Neuron (in vitro differentiated cells): ENCODE data around the gene RARS2.
"Not testable (repeated sequence)": the region's sequence is repeated elsewhere in the genome, so short reads cannot be mapped to it uniquely, and the experiment has no call there.

ENCODE experiments used
- H2AFZ ChIP-seq: one replicate; pipeline ENCODE4 v1.6.1; 2013; ENCODE audit warnings: low read depth, mild to moderate bottlenecking, inconsistent platforms, low read length, moderate library complexity
- H3K27me3 ChIP-seq: one replicate; pipeline ENCODE4 v1.6.1; 2013; ENCODE audit warnings: low read length; ENCODE audit not compliant: insufficient read depth
- H3K36me3 ChIP-seq: one replicate; pipeline ENCODE4 v1.6.1; 2013; ENCODE audit warnings: low read length; ENCODE audit not compliant: insufficient read depth
- H3K4me1 ChIP-seq: one replicate; pipeline ENCODE4 v1.6.1; 2013; ENCODE audit warnings: low read length; ENCODE audit not compliant: insufficient read depth
- H3K4me3 ChIP-seq: 2 replicates; pipeline ENCODE4 v1.5.1; 2013; ENCODE audit warnings: mild to moderate bottlenecking, low read length, moderate library complexity
- H3K9me3 ChIP-seq: one replicate; pipeline ENCODE4 v1.6.1; 2013; ENCODE audit warnings: low read length

RARS2 gene

GRCh38 chr6:87589693-87590416 lies at the start of gene RARS2, which contains the start of gene ORC3:
RARS2 (minus strand) TSS chr6:87589987; CDS start chr6:87589957, 30 bp downstream.
ORC3 (plus strand) TSS chr6:87590135; CDS start chr6:87590169, 34 bp downstream.
- H2AFZ ChIP-seq, result peak within 1 kb of the TSS; percentile 26
- peaks cover 20% of the 10 kb centered on the region for H3K4me1 ChIP-seq
- H3K27me3 ChIP-seq, result no peaks in the 10 kb centered on the region
- H3K4me3 ChIP-seq, result peak within 1 kb of the TSS; percentile 76
- peaks cover 7% of the 10 kb centered on the region for H3K36me3 ChIP-seq
- H3K9me3 ChIP-seq, result no peaks in the 10 kb centered on the region

- H3K27me3 ChIP-seq, result no peaks in the 10 kb centered on the region
- H3K36me3 ChIP-seq, result peaks cover 29% of the 10 kb centered on the region
- H2AFZ ChIP-seq, result no peak overlapping the region
- no peaks in the 10 kb centered on the region for H3K4me1 ChIP-seq
- no peak overlapping the region for H3K4me3 ChIP-seq
- H3K9me3 ChIP-seq, result no peaks in the 10 kb centered on the region
These were observed 49.6 kb upstream of the RARS2 start for GRCh38 chr6:87639373-87639772.

GRCh38 chr6:87637106-87637505 lies 47.3 kb upstream of the RARS2 start:
- H3K27me3 ChIP-seq, result no peaks in the 10 kb centered on the region
- H3K4me3 ChIP-seq, result no peak overlapping the region
- H3K4me1 ChIP-seq, result no peaks in the 10 kb centered on the region
- H3K9me3 ChIP-seq, result no peaks in the 10 kb centered on the region
- H3K36me3 ChIP-seq, result peaks cover 35% of the 10 kb centered on the region
- H2AFZ ChIP-seq, result no peak overlapping the region

- Histone ChIP-seq H3K36me3 (peaks cover 35% of the 10 kb centered on the region), H3K4me1 (no peaks in the 10 kb centered on the region), H3K4me3 (no peak overlapping the region), H2AFZ (no peak overlapping the region), H3K9me3 (no peaks in the 10 kb centered on the region), H3K27me3 (no peaks in the 10 kb centered on the region)
These were observed 46.5 kb upstream of the RARS2 start for GRCh38 chr6:87636315-87636714.

- Histone ChIP-seq H2AFZ (no peak overlapping the region), H3K4me3 (no peak overlapping the region), H3K36me3 (peaks cover 43% of the 10 kb centered on the region), H3K9me3 (no peaks in the 10 kb centered on the region), H3K27me3 (no peaks in the 10 kb centered on the region), H3K4me1 (peaks cover 3% of the 10 kb centered on the region)
These were observed 44.1 kb upstream of the RARS2 start for GRCh38 chr6:87633851-87634250.

GRCh38 chr6:87630746-87631145 lies 41.0 kb upstream of the RARS2 start:
- Histone ChIP-seq H3K36me3 (peaks cover 24% of the 10 kb centered on the region), H2AFZ (no peak overlapping the region), H3K4me3 (no peak overlapping the region)

GRCh38 chr6:87628881-87629280 lies 39.1 kb upstream of the RARS2 start:
- no peak overlapping the region for H2AFZ ChIP-seq
- no peaks in the 10 kb centered on the region for H3K9me3 ChIP-seq
- no peak overlapping the region for H3K4me3 ChIP-seq
- H3K27me3 ChIP-seq, result no peaks in the 10 kb centered on the region
- peaks cover 10% of the 10 kb centered on the region for H3K4me1 ChIP-seq
- peaks cover 19% of the 10 kb centered on the region for H3K36me3 ChIP-seq

More at GRCh38 chr6:87630746-87631145, 41.0 kb upstream of the RARS2 start:
- H3K9me3 ChIP-seq, result no peaks in the 10 kb centered on the region
- H3K27me3 ChIP-seq, result no peaks in the 10 kb centered on the region
- peaks cover 10% of the 10 kb centered on the region for H3K4me1 ChIP-seq

GRCh38 chr6:87628424-87628823 lies 38.6 kb upstream of the RARS2 start:
- Histone ChIP-seq H3K9me3 (no peaks in the 10 kb centered on the region), H3K4me1 (peaks cover 10% of the 10 kb centered on the region), H3K36me3 (peaks cover 17% of the 10 kb centered on the region), H2AFZ (no peak overlapping the region), H3K27me3 (no peaks in the 10 kb centered on the region), H3K4me3 (no peak overlapping the region)

GRCh38 chr6:87623248-87623647 lies 33.5 kb upstream of the RARS2 start:
- H3K4me1 ChIP-seq, result peaks cover under 1% of the 10 kb centered on the region
- H3K9me3 ChIP-seq, result no peaks in the 10 kb centered on the region
- peaks cover 15% of the 10 kb centered on the region for H3K36me3 ChIP-seq
- H2AFZ ChIP-seq, result no peak overlapping the region
- no peak overlapping the region for H3K4me3 ChIP-seq
- no peaks in the 10 kb centered on the region for H3K27me3 ChIP-seq

GRCh38 chr6:87618531-87618930 lies 28.7 kb upstream of the RARS2 start:
- Histone ChIP-seq H3K4me1 (no peaks in the 10 kb centered on the region), H3K27me3 (no peaks in the 10 kb centered on the region), H3K4me3 (no peak overlapping the region), H3K9me3 (no peaks in the 10 kb centered on the region), H3K36me3 (peaks cover 18% of the 10 kb centered on the region), H2AFZ (no peak overlapping the region)

GRCh38 chr6:87617405-87617804 lies 27.6 kb upstream of the RARS2 start:
- H3K27me3 ChIP-seq, result no peaks in the 10 kb centered on the region
- no peak overlapping the region for H3K4me3 ChIP-seq
- peaks cover 22% of the 10 kb centered on the region for H3K36me3 ChIP-seq
- H2AFZ ChIP-seq, result no peak overlapping the region
- no peaks in the 10 kb centered on the region for H3K4me1 ChIP-seq
- no peaks in the 10 kb centered on the region for H3K9me3 ChIP-seq

GRCh38 chr6:87613018-87613417 lies 23.2 kb upstream of the RARS2 start:
- H3K4me1 ChIP-seq, result not testable (repeated sequence)

GRCh38 chr6:87608802-87609201 lies 19.0 kb upstream of the RARS2 start:
- no peak overlapping the region for H2AFZ ChIP-seq
- no peaks in the 10 kb centered on the region for H3K9me3 ChIP-seq
- H3K36me3 ChIP-seq, result peaks cover 42% of the 10 kb centered on the region
- H3K4me3 ChIP-seq, result no peak overlapping the region
- no peaks in the 10 kb centered on the region for H3K27me3 ChIP-seq
- no peaks in the 10 kb centered on the region for H3K4me1 ChIP-seq

More at GRCh38 chr6:87613018-87613417, 23.2 kb upstream of the RARS2 start:
- H3K4me3 ChIP-seq, H2AFZ ChIP-seq, H3K27me3 ChIP-seq, H3K9me3 ChIP-seq: not testable (repeated sequence)
- peaks cover 37% of the 10 kb centered on the region for H3K36me3 ChIP-seq

GRCh38 chr6:87606199-87606598 lies 16.4 kb upstream of the RARS2 start:
- no peaks in the 10 kb centered on the region for H3K27me3 ChIP-seq
- no peak overlapping the region for H2AFZ ChIP-seq
- no peak overlapping the region for H3K4me3 ChIP-seq
- H3K36me3 ChIP-seq, result peaks cover 35% of the 10 kb centered on the region
- no peaks in the 10 kb centered on the region for H3K4me1 ChIP-seq
- no peaks in the 10 kb centered on the region for H3K9me3 ChIP-seq
